Adrenal gland (tissue), 12 donors: ENCODE data around the gene MECR. TPM values are rescaled to one million over a fixed set of nuclear protein-coding genes. Genes with fewer than 3 reads are reported as not detected.
A peak's percentile ranks its signal among the peaks of the same experiment; 100 is the strongest.

Experiments
- DNase-seq, 7 donors: peaks; one replicate each; pipeline ENCODE4 v3.0.0-alpha.2; 2019 to 2020
- H3K27ac ChIP-seq, 5 donors: fragments of 200-600 bp; sonication (generic) in 4 of 5; 1 replicate in 3 of 5; 2 replicates in 2 of 5; pipeline versions ENCODE4 v1.5.1 to v1.8.0; 2016 to 2020; ENCODE audit warnings: mild to moderate bottlenecking in 1 of 5
- H3K27me3 ChIP-seq: fragments of 200-600 bp; 2 replicates; pipeline ENCODE4 v1.8.0; 2021
- H3K36me3 ChIP-seq, 2 donors: fragments of 200-600 bp; replicated peaks in 1 of 2; 1 replicate in 1 of 2; 2 replicates in 1 of 2; pipeline versions ENCODE4 v1.5.1 to v1.8.0; 2018 to 2022
- H3K4me1 ChIP-seq, 2 donors: fragments of 200-600 bp; replicated peaks in 1 of 2; 1 replicate in 1 of 2; 2 replicates in 1 of 2; pipeline versions ENCODE4 v1.5.1 to v1.8.0; 2018 to 2021
- H3K4me3 ChIP-seq, 4 donors: fragments of 200-600 bp; sonication (generic) in 3 of 4; one replicate each; pipeline ENCODE4 v1.5.1; 2016 to 2018
- H3K9me3 ChIP-seq, 3 donors: fragments of 200-600 bp; sonication (generic) in 1 of 3; replicated peaks in 1 of 3; 1 replicate in 2 of 3; 2 replicates in 1 of 3; pipeline versions ENCODE4 v1.5.1 to v1.8.0; 2016 to 2021
- CTCF ChIP-seq, 6 experiments: fragments of 450-650 bp in 4 of 6; fragments of 200-600 bp in 2 of 6; sonication (generic) in 1 of 6; IDR thresholded peaks; 1 replicate in 5 of 6; 2 replicates in 1 of 6; pipeline versions ENCODE4 v1.5.1 to v1.8.0; 2016 to 2021; ENCODE audit warnings: antibody characterized with exemption in 6 of 6, mild to moderate bottlenecking in 2 of 6, moderate library complexity in 1 of 6
- POLR2A ChIP-seq, 2 donors: fragments of 450-650 bp; IDR thresholded peaks; one replicate each; pipeline ENCODE4 v1.6.1; 2017; ENCODE audit warnings: antibody characterized with exemption in 2 of 2, mild to moderate bottlenecking in 2 of 2, moderate library complexity in 1 of 2
- WGBS, 4 donors: extraction: QIAGEN DNeasy Blood & Tissue Kit in 2 of 4; methylation state at CpG; one replicate each; pipeline versions ENCODE4 v1.1.5 to v1.1.7; 2013 to 2017; 5-methylcytosine and 5-hydroxymethylcytosine counted together
- intact Hi-C, 2 donors: fragments of 100-400 bp; cut with DNase I; formaldehyde crosslinking; loops; one replicate each; pipeline versions ENCODE4 v1.14.1 to v1.15.0; 2022 to 2023
- polyA plus RNA-seq, 3 donors: library from polyadenylated mRNA; stranded (reverse); fragments of 200-250 nt in 2 of 3; fragments of 350-450 nt in 1 of 3; fragmentation: Illumina TruSeq in 1 of 3; extraction: RNeasy Lipid Tissue Mini Kit (QIAGEN cat#74804) in 1 of 3; gene quantifications; one replicate each; pipeline ENCODE4 v1.2.3, GENCODE V29; 2013 to 2014
- total RNA-seq, 9 donors: library from RNA; depleted of rRNA in 4 of 9; stranded (reverse); fragments of >200 nt in 4 of 9; fragments of 120-200 nt in 1 of 9; fragmentation: NEBNext Ultra II Directional in 1 of 9; extraction: Animal tissue kit (Norgen Biotek cat#: 25700) in 1 of 9; gene quantifications; one replicate each; pipeline versions ENCODE4 v1.1.0 to v1.2.4, GENCODE V29; 2013 to 2023
- donor health status: healthy with polysubstance abuse.
- donor health status: Bipolar disorder and iron deficiency.
- donor health status: DM: yes; HTN: yes; CAD: no.
- donor health status: DM: no; HTN: no; CAD: no.
- donor health status: DM: no; HTN: no; CAD: no.
- donor health status: DM: yes; HTN: yes; CAD: no.

MECR gene
- total and polyA plus RNA-seq, 12 donors, result 26.1 to 53.1 (median 33.5) TPM

GRCh38 chr1:29190718-29191117 lies 40.0 kb downstream of the MECR start:
- peaks cover 0 to 6% of the 10 kb centered on the region in 2 donors for H3K36me3 ChIP-seq
- no peaks in the 10 kb centered on the region for H3K9me3 ChIP-seq
- no peaks in the 10 kb centered on the region for H3K27me3 ChIP-seq
- no peak overlapping the region for H3K27ac ChIP-seq
- no peak for TF ChIP-seq CTCF (IDR thresholded peaks at IDR 0.05)
- no peak for TF ChIP-seq POLR2A (IDR thresholded peaks at IDR 0.05)
- intact Hi-C loops, result loop anchor here (10.0 kb wide), 2 partner anchors 156 to 406 kb away; no protein-coding TSS in a partner anchor
- 85 to 92% (median 91%) methylated on average over 6 of the region's 6 CpGs for WGBS, 4 donors
- no peak overlapping the region for H3K4me3 ChIP-seq
- no peaks in the 10 kb centered on the region for H3K4me1 ChIP-seq
- no peak for DNase-seq

- no peak overlapping the region for H3K4me3 ChIP-seq
- H3K4me1 ChIP-seq, result peaks cover 3 to 10% of the 10 kb centered on the region in 2 donors
- H3K9me3 ChIP-seq, result no peaks in the 10 kb centered on the region
- no peaks in the 10 kb centered on the region for H3K27me3 ChIP-seq
- no peak overlapping the region for H3K27ac ChIP-seq
- DNase-seq, result peak in 1 of 7 donors; percentile 10
- intact Hi-C loops, result loop anchor here in 1 of 2 donors (10.0 kb wide), 1 partner anchor 302 kb away; no protein-coding TSS in a partner anchor
- WGBS, 4 donors, result 0 to 50% (median 41%) methylated on average over 1 of the region's 1 CpG
- H3K36me3 ChIP-seq, result no peaks in the 10 kb centered on the region
- TF ChIP-seq POLR2A (IDR thresholded peaks at IDR 0.05) (no peak), CTCF (IDR thresholded peaks at IDR 0.05) (no peak)
Measured at GRCh38 chr1:29186707-29187106, 44.0 kb downstream of the MECR start.

GRCh38 chr1:29186252-29186651 lies 44.5 kb downstream of the MECR start:
- no peak for DNase-seq
- Histone ChIP-seq H3K27me3 (no peaks in the 10 kb centered on the region), H3K9me3 (no peaks in the 10 kb centered on the region), H3K36me3 (no peaks in the 10 kb centered on the region), H3K4me1 (peaks cover 3 to 10% of the 10 kb centered on the region in 2 donors), H3K27ac (no peak overlapping the region), H3K4me3 (no peak overlapping the region)
- no peak for TF ChIP-seq POLR2A (IDR thresholded peaks at IDR 0.05)
- TF ChIP-seq CTCF (IDR thresholded peaks at IDR 0.05), result no peak
- intact Hi-C loops, result loop anchor here in 1 of 2 donors (10.0 kb wide), 1 partner anchor 301 kb away; no protein-coding TSS in a partner anchor
- 75 to 85% (median 79%) methylated on average over 3 of the region's 3 CpGs for WGBS, 4 donors

GRCh38 chr1:29183287-29183686 lies 47.4 kb downstream of the MECR start:
- Histone ChIP-seq H3K36me3 (no peaks in the 10 kb centered on the region), H3K4me3 (no peak overlapping the region), H3K27ac (no peak overlapping the region), H3K27me3 (no peaks in the 10 kb centered on the region), H3K9me3 (no peaks in the 10 kb centered on the region), H3K4me1 (peaks cover 21 to 35% of the 10 kb centered on the region in 2 donors)
- intact Hi-C loops, result loop anchor here in 1 of 2 donors (10.0 kb wide), 1 partner anchor 298 kb away; no protein-coding TSS in a partner anchor
- WGBS, 4 donors, result 56 to 67% (median 58%) methylated on average over 1 of the region's 1 CpG
- no peak for TF ChIP-seq POLR2A (IDR thresholded peaks at IDR 0.05)
- no peak for TF ChIP-seq CTCF (IDR thresholded peaks at IDR 0.05)
- no peak for DNase-seq
